HEK293 (cell line): Measurements from ENCODE around the gene RTTN.

ENCODE experiments used
- CTCF ChIA-PET: fragments of 350-600 bp; formaldehyde crosslinking; extraction: SDS; loops from one replicate; lab custom pipeline; 2021; ENCODE audit warnings: antibody characterized with exemption; lab: Yijun Ruan, JAX
- POLR2A ChIA-PET: fragments of 300-600 bp; formaldehyde crosslinking; extraction: SDS; loops from one replicate; lab custom pipeline; 2020; ENCODE audit warnings: antibody characterized with exemption, inconsistent platforms; lab: Yijun Ruan, JAX
- H3K27ac ChIP-seq: fragments of 200-500 bp; sonication (Bioruptor generic); 2 replicates; pipeline ENCODE4 v1.5.1; 2014; ENCODE audit warnings: low read depth, low read length, control low read depth, inconsistent platforms; ENCODE audit errors: extremely low read depth
- H3K36me3 ChIP-seq, 2 experiments: fragments of 200-500 bp in 1 of 2; sonication (Bioruptor generic) in 1 of 2; 1 replicate in 1 of 2; 2 replicates in 1 of 2; pipeline ENCODE4 v1.5.1; 2014 to 2017; ENCODE audit warnings: inconsistent platforms in 2 of 2, low read length in 2 of 2; ENCODE audit not compliant: control insufficient read depth in 2 of 2, insufficient read depth in 1 of 2
- H3K4me1 ChIP-seq: fragments of 200-500 bp; sonication (Bioruptor generic); 2 replicates; pipeline ENCODE4 v1.5.1; 2014; ENCODE audit warnings: mild to moderate bottlenecking, low read length, inconsistent platforms; ENCODE audit not compliant: control insufficient read depth, insufficient read depth
- H3K4me3 ChIP-seq: 2 replicates; pipeline ENCODE4 v1.5.1; 2011; ENCODE audit warnings: low read depth, mild to moderate bottlenecking, control low read depth, low read length, moderate library complexity
- H3K9me3 ChIP-seq: fragments of 200-500 bp; sonication (Bioruptor generic); 2 replicates; pipeline ENCODE4 v1.5.1; 2014; ENCODE audit warnings: low read depth, low read length, inconsistent platforms; ENCODE audit not compliant: control insufficient read depth, insufficient read depth
- BCL11A ChIP-seq: fragments of 450-650 bp; formaldehyde crosslinking; IDR thresholded peaks from 2 replicates; pipeline ENCODE4 v1.5.1; 2016; ENCODE audit warnings: low read depth, missing biosample characterization, missing genetic modification characterization
- CTCF ChIP-seq: fragments of 450-650 bp; formaldehyde crosslinking; IDR thresholded peaks from 2 replicates; pipeline ENCODE4 v1.5.1; 2016; ENCODE audit warnings: missing biosample characterization, missing genetic modification characterization
- IKZF3 ChIP-seq: fragments of 450-650 bp; IDR thresholded peaks from 2 replicates; pipeline ENCODE4 v1.5.0; 2018; ENCODE audit warnings: missing biosample characterization, mild to moderate bottlenecking, missing genetic modification characterization, moderate library complexity
- KLF8 ChIP-seq: fragments of 450-650 bp; formaldehyde crosslinking; IDR thresholded peaks from 2 replicates; pipeline ENCODE4 v1.5.1; 2016; ENCODE audit warnings: missing biosample characterization, missing genetic modification characterization
- WT1 ChIP-seq: fragments of 450-650 bp; formaldehyde crosslinking; IDR thresholded peaks from 2 replicates; pipeline ENCODE4 v1.5.1; 2016; ENCODE audit warnings: missing biosample characterization, missing genetic modification characterization
- YY2 ChIP-seq: fragments of 450-650 bp; formaldehyde crosslinking; IDR thresholded peaks from 2 replicates; pipeline ENCODE4 v1.5.1; 2016; ENCODE audit warnings: missing biosample characterization, missing genetic modification characterization
- ZBTB48 ChIP-seq: fragments of 450-650 bp; formaldehyde crosslinking; IDR thresholded peaks from 2 replicates; pipeline ENCODE4 v1.5.1; 2016; ENCODE audit warnings: missing biosample characterization, missing genetic modification characterization
- ZBTB8A ChIP-seq: fragments of 450-650 bp; formaldehyde crosslinking; IDR thresholded peaks from 2 replicates; pipeline ENCODE4 v1.5.1; 2016; ENCODE audit warnings: missing biosample characterization, missing genetic modification characterization
- ZEB2 ChIP-seq: fragments of 450-650 bp; formaldehyde crosslinking; IDR thresholded peaks from 2 replicates; pipeline ENCODE4 v1.5.1; 2016; ENCODE audit warnings: missing biosample characterization, missing genetic modification characterization
- ZFP37 ChIP-seq: fragments of 450-650 bp; formaldehyde crosslinking; IDR thresholded peaks from 2 replicates; pipeline ENCODE4 v1.5.1; 2016; ENCODE audit warnings: missing biosample characterization, missing genetic modification characterization
- ZFP41 ChIP-seq: fragments of 450-650 bp; formaldehyde crosslinking; IDR thresholded peaks from 2 replicates; pipeline ENCODE4 v1.5.1; 2016; ENCODE audit warnings: missing biosample characterization, missing genetic modification characterization, borderline replicate concordance
- ZNF239 ChIP-seq: fragments of 450-650 bp; formaldehyde crosslinking; IDR thresholded peaks from 2 replicates; pipeline ENCODE4 v1.5.1; 2016; ENCODE audit warnings: missing biosample characterization, missing genetic modification characterization
- ZNF280C ChIP-seq: fragments of 450-650 bp; formaldehyde crosslinking; IDR thresholded peaks from 2 replicates; pipeline ENCODE4 v1.5.1; 2016; ENCODE audit warnings: missing biosample characterization, missing genetic modification characterization
- ZNF311 ChIP-seq: fragments of 450-650 bp; formaldehyde crosslinking; IDR thresholded peaks from 2 replicates; pipeline ENCODE4 v1.5.1; 2017; ENCODE audit warnings: missing biosample characterization, missing genetic modification characterization, borderline replicate concordance
- ZNF555 ChIP-seq: fragments of 450-650 bp; formaldehyde crosslinking; conservative IDR thresholded peaks from 2 replicates; pipeline ENCODE4 v1.5.1; 2017; ENCODE audit warnings: missing biosample characterization, mild to moderate bottlenecking, missing genetic modification characterization, inconsistent platforms
- ZNF629 ChIP-seq: fragments of 450-650 bp; formaldehyde crosslinking; IDR thresholded peaks from 2 replicates; pipeline ENCODE4 v1.5.1; 2017; ENCODE audit warnings: missing biosample characterization, missing genetic modification characterization
- ZNF692 ChIP-seq: fragments of 450-650 bp; formaldehyde crosslinking; IDR thresholded peaks from 2 replicates; pipeline ENCODE4 v1.5.1; 2016; ENCODE audit warnings: missing biosample characterization, missing genetic modification characterization
- ZSCAN16 ChIP-seq: fragments of 450-650 bp; formaldehyde crosslinking; IDR thresholded peaks from 2 replicates; pipeline ENCODE4 v1.5.1; 2016; ENCODE audit warnings: missing biosample characterization, missing genetic modification characterization
- TF ChIP-seq, protein P1 (sequence below): fragments of 450-650 bp; formaldehyde crosslinking; IDR thresholded peaks from 2 replicates; pipeline ENCODE4 v1.5.1; 2017; ENCODE audit warnings: missing biosample characterization, missing genetic modification characterization
- TF ChIP-seq, protein P2 (sequence below): fragments of 450-650 bp; formaldehyde crosslinking; IDR thresholded peaks from 2 replicates; pipeline ENCODE4 v1.5.1; 2016; ENCODE audit warnings: missing biosample characterization, missing genetic modification characterization
- TF ChIP-seq, protein P3 (sequence below): IDR thresholded peaks from 2 replicates; pipeline ENCODE4 v1.6.1; 2011; ENCODE audit warnings: mild to moderate bottlenecking, low read depth, low read length, borderline replicate concordance

RTTN gene

GRCh38 chr18:69956665-69957620 lies 248.5 kb downstream of the RTTN start:
- Histone ChIP-seq H3K4me1 (no peaks in the 10 kb centered on the region), H3K9me3 (no peaks in the 10 kb centered on the region), H3K36me3 (no peaks in the 10 kb centered on the region), H3K4me3 (no peak overlapping the region), H3K27ac (no peak overlapping the region)
- TF ChIP-seq ZBTB8A (tag by site-specific recombination) = no peak
- no peak for TF ChIP-seq ZNF692 (tag by site-specific recombination)
- no peak for TF ChIP-seq ZFP37 (tag by site-specific recombination)
- no peak for TF ChIP-seq CTCF
- no peak for TF ChIP-seq ZSCAN16 (tag by site-specific recombination)
- TF ChIP-seq, protein P1, sequence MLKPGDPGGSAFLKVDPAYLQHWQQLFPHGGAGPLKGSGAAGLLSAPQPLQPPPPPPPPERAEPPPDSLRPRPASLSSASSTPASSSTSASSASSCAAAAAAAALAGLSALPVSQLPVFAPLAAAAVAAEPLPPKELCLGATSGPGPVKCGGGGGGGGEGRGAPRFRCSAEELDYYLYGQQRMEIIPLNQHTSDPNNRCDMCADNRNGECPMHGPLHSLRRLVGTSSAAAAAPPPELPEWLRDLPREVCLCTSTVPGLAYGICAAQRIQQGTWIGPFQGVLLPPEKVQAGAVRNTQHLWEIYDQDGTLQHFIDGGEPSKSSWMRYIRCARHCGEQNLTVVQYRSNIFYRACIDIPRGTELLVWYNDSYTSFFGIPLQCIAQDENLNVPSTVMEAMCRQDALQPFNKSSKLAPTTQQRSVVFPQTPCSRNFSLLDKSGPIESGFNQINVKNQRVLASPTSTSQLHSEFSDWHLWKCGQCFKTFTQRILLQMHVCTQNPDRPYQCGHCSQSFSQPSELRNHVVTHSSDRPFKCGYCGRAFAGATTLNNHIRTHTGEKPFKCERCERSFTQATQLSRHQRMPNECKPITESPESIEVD (tag by site-specific recombination) = no peak
- TF ChIP-seq ZEB2 (tag by site-specific recombination) = no peak
- no peak for TF ChIP-seq ZNF629 (tag by site-specific recombination)
- no peak for TF ChIP-seq ZNF280C (tag by site-specific recombination)
- no peak for TF ChIP-seq IKZF3 (tag by site-specific recombination)
- ChIA-PET CTCF (interaction anchor here (0.5 to 0.6 kb wide), 2 partner anchors 39 to 269 kb away, joined by 3 to 7 read pairs; no protein-coding TSS in a partner anchor), POLR2A (no interaction called here)

GRCh38 chr18:69956057-69956456 lies 249.4 kb downstream of the RTTN start:
- ChIA-PET POLR2A (no interaction called here), CTCF (no interaction called here)
- Histone ChIP-seq H3K4me3 (no peak overlapping the region), H3K9me3 (no peaks in the 10 kb centered on the region), H3K27ac (no peak overlapping the region), H3K4me1 (no peaks in the 10 kb centered on the region), H3K36me3 (no peaks in the 10 kb centered on the region)
- TF ChIP-seq ZNF555 (tag by site-specific recombination) (no peak), WT1 (no peak), KLF8 (no peak), BCL11A (tag by site-specific recombination) (no peak), YY2 (tag by site-specific recombination) (no peak), ZFP37 (tag by site-specific recombination) (no peak), ZNF239 (no peak), ZBTB48 (tag by site-specific recombination) (no peak), ZFP41 (tag by site-specific recombination) (no peak), ZNF311 (tag by site-specific recombination) (no peak)
- TF ChIP-seq, protein P2, sequence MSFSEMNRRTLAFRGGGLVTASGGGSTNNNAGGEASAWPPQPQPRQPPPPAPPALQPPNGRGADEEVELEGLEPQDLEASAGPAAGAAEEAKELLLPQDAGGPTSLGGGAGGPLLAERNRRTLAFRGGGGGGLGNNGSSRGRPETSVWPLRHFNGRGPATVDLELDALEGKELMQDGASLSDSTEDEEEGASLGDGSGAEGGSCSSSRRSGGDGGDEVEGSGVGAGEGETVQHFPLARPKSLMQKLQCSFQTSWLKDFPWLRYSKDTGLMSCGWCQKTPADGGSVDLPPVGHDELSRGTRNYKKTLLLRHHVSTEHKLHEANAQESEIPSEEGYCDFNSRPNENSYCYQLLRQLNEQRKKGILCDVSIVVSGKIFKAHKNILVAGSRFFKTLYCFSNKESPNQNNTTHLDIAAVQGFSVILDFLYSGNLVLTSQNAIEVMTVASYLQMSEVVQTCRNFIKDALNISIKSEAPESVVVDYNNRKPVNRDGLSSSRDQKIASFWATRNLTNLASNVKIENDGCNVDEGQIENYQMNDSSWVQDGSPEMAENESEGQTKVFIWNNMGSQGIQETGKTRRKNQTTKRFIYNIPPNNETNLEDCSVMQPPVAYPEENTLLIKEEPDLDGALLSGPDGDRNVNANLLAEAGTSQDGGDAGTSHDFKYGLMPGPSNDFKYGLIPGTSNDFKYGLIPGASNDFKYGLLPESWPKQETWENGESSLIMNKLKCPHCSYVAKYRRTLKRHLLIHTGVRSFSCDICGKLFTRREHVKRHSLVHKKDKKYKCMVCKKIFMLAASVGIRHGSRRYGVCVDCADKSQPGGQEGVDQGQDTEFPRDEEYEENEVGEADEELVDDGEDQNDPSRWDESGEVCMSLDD (tag by site-specific recombination) = no peak
- TF ChIP-seq, protein P3, sequence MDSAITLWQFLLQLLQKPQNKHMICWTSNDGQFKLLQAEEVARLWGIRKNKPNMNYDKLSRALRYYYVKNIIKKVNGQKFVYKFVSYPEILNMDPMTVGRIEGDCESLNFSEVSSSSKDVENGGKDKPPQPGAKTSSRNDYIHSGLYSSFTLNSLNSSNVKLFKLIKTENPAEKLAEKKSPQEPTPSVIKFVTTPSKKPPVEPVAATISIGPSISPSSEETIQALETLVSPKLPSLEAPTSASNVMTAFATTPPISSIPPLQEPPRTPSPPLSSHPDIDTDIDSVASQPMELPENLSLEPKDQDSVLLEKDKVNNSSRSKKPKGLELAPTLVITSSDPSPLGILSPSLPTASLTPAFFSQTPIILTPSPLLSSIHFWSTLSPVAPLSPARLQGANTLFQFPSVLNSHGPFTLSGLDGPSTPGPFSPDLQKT = no peak
